ENCODE results near the gene TPRKB. TPM values are rescaled to one million over a fixed set of nuclear protein-coding genes. Genes with fewer than 3 reads are reported as not detected.
A peak's percentile ranks its signal among the peaks of the same experiment; 100 is the strongest.
"Not testable (repeated sequence)": the region's sequence is repeated elsewhere in the genome, so short reads cannot be mapped to it uniquely, and the experiment has no call there.

Gene TPRKB
- total and polyA plus RNA-seq, 4 donors, result 21.3 to 76.5 (median 40.9) TPM

DNA sequence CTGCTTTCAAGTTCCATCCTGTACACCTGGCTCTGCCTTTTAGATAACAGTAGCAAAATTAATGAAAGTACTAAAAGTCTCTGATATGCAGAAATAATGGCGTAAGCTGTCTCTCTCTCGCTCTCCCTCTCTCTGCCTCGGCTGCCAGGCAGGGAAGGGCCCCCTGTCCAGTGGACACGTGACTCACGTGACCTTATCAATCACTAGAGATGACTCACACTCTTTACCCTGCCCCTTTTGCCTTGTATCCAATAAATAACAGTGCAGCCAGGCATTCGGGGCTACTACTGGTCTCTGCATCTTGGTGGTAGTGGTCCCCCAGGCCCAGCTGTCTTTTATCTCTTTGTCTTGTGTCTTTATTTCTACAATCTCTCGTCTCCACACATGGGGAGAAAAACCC lies 17.2 kb upstream of the TPRKB start:
- H3K4me3 ChIP-seq (ENCODE audit: low read length in 2 of 2); intact Hi-C loops (cut with DNase I); H3K9me3 ChIP-seq (ENCODE audit: control insufficient read depth, low read length); ATAC-seq (ENCODE audit: low FRiP score); DNase-seq; H3K36me3 ChIP-seq (ENCODE audit: control insufficient read depth in 1 of 2, insufficient read depth in 2 of 2, low read length in 1 of 2); H3K4me1 ChIP-seq (ENCODE audit: control insufficient read depth in 1 of 2, insufficient read depth in 2 of 2, low read length in 2 of 2); H3K27me3 ChIP-seq (ENCODE audit: control insufficient read depth in 1 of 2, insufficient read depth in 2 of 2, low read length in 1 of 2); H3K27ac ChIP-seq (ENCODE audit: low read depth in 1 of 2, low read length in 2 of 2): not testable (repeated sequence)
- 85 to 95% methylated on average over 7 of the region's 7 CpGs for WGBS, 2 donors

- H3K9me3 ChIP-seq (ENCODE audit: control insufficient read depth, low read length), result no peaks in the 10 kb centered on the region
- WGBS, 2 donors, result 91 to 97% methylated on average over 2 of the region's 2 CpGs
- no peaks in the 10 kb centered on the region for H3K4me1 ChIP-seq (ENCODE audit: control insufficient read depth in 1 of 2, insufficient read depth in 2 of 2, low read length in 2 of 2)
- ATAC-seq (ENCODE audit: low FRiP score) (no peak), DNase-seq (no peak)
- no peak overlapping the region for H3K27ac ChIP-seq (ENCODE audit: low read depth in 1 of 2, low read length in 2 of 2)
- H3K4me3 ChIP-seq (ENCODE audit: low read length in 2 of 2), result no peak overlapping the region
- H3K36me3 ChIP-seq (ENCODE audit: control insufficient read depth in 1 of 2, insufficient read depth in 2 of 2, low read length in 1 of 2), result peaks cover 4 to 6% of the 10 kb centered on the region in 2 donors
- H3K27me3 ChIP-seq (ENCODE audit: control insufficient read depth in 1 of 2, insufficient read depth in 2 of 2, low read length in 1 of 2), result no peaks in the 10 kb centered on the region
- intact Hi-C loops (cut with DNase I), result no loop called here
Observed at GRCh38 chr2:73749314-73749713, 12.2 kb upstream of the TPRKB start.

- WGBS, 2 donors, result 94 to 95% methylated on average over 3 of the region's 3 CpGs
- intact Hi-C loops (cut with DNase I), result no loop called here
- H3K4me3 ChIP-seq (ENCODE audit: low read length in 2 of 2), result no peak overlapping the region
- no peaks in the 10 kb centered on the region for H3K27me3 ChIP-seq (ENCODE audit: control insufficient read depth in 1 of 2, insufficient read depth in 2 of 2, low read length in 1 of 2)
- ATAC-seq (ENCODE audit: low FRiP score), result no peak
- H3K9me3 ChIP-seq (ENCODE audit: control insufficient read depth, low read length), result no peaks in the 10 kb centered on the region
- peaks cover 0 to 4% of the 10 kb centered on the region in 2 donors for H3K36me3 ChIP-seq (ENCODE audit: control insufficient read depth in 1 of 2, insufficient read depth in 2 of 2, low read length in 1 of 2)
- H3K27ac ChIP-seq (ENCODE audit: low read depth in 1 of 2, low read length in 2 of 2), result no peak overlapping the region
- no peaks in the 10 kb centered on the region for H3K4me1 ChIP-seq (ENCODE audit: control insufficient read depth in 1 of 2, insufficient read depth in 2 of 2, low read length in 2 of 2)
- no peak for DNase-seq
Observed at GRCh38 chr2:73746877-73747208, 9.7 kb upstream of the TPRKB start.

DNA sequence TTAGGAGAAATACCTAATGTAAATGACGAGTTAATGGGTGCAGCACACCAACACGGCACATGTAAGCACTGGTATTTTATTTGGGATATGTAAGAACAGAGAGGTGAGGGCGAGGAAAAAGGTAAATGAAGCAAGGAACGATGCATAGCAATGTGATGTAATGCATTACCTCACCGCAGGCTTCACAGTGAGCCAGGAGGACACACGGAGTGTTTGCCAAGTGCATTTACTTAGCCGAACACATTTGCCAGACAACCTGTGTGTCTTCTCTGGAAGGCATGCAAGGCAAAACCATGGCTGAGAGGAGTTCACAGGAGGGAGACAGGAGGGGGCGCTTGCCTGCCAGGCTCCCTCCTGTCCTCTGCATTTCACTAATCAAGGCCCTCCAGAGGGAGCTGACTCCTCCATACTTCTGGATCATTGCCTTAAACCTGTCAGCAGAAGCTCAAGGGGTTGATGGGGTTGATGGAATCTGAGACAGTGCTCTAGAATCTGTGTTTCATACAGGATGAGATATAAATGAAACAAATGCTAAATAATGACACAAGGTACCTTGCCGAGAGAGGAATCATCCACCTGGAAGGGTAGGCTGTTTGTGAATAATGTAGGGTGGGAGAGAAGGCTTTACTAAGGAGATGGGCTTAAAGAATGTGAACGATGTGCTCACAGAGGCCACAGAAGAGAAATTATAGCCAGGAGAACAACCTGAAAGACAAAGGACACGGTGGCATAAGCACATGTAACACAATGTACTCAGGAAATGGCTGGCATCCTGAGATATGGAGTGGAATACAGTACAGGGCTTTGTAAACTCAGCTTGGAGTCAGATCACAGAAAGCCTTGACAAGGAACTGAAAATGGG lies 9.1 kb upstream of the TPRKB start:
- DNase-seq (no peak), ATAC-seq (ENCODE audit: low FRiP score) (no peak)
- 91 to 93% methylated on average over 11 of the region's 11 CpGs for WGBS, 2 donors

DNA sequence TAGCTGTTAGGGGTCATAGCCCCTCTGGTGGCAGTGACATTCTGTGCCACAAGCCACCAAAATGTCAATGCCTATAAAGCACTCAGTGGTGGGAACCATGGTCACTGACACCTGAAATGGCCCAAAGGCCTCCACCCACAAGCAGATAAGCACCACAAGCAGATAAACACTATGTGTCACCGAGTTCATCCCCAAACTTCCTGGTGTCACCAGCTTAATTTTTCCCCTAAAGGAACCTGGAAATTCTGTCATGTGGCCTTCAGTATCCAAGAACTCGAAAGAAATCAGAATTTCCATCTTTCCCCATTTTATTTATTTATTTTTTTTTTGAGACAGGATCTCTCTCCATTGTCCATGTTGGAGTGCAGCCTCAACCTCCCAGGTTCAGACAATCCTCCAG lies 3.6 kb upstream of the TPRKB start:
- H3K27ac ChIP-seq (ENCODE audit: low read depth in 1 of 2, low read length in 2 of 2), result no peak overlapping the region
- no peak overlapping the region for H3K4me3 ChIP-seq (ENCODE audit: low read length in 2 of 2)
- H3K9me3 ChIP-seq (ENCODE audit: control insufficient read depth, low read length), result no peaks in the 10 kb centered on the region
- peaks cover 0 to 3% of the 10 kb centered on the region in 2 donors for H3K4me1 ChIP-seq (ENCODE audit: control insufficient read depth in 1 of 2, insufficient read depth in 2 of 2, low read length in 2 of 2)
- H3K36me3 ChIP-seq (ENCODE audit: control insufficient read depth in 1 of 2, insufficient read depth in 2 of 2, low read length in 1 of 2), result no peaks in the 10 kb centered on the region
- WGBS, 2 donors, result 88 to 89% methylated on average over 2 of the region's 2 CpGs
- DNase-seq, result no peak
- ATAC-seq (ENCODE audit: low FRiP score), result no peak
- intact Hi-C loops (cut with DNase I), result no loop called here
- H3K27me3 ChIP-seq (ENCODE audit: control insufficient read depth in 1 of 2, insufficient read depth in 2 of 2, low read length in 1 of 2), result no peaks in the 10 kb centered on the region

More for the DNA sequence above, 9.1 kb upstream of the TPRKB start:
- Histone ChIP-seq H3K27me3 (ENCODE audit: control insufficient read depth in 1 of 2, insufficient read depth in 2 of 2, low read length in 1 of 2) (no peaks in the 10 kb centered on the region), H3K4me3 (ENCODE audit: low read length in 2 of 2) (no peak overlapping the region), H3K4me1 (ENCODE audit: control insufficient read depth in 1 of 2, insufficient read depth in 2 of 2, low read length in 2 of 2) (no peaks in the 10 kb centered on the region), H3K27ac (ENCODE audit: low read depth in 1 of 2, low read length in 2 of 2) (no peak overlapping the region), H3K9me3 (ENCODE audit: control insufficient read depth, low read length) (no peaks in the 10 kb centered on the region), H3K36me3 (ENCODE audit: control insufficient read depth in 1 of 2, insufficient read depth in 2 of 2, low read length in 1 of 2) (peaks cover 0 to 4% of the 10 kb centered on the region in 2 donors)
- intact Hi-C loops (cut with DNase I), result no loop called here

DNA sequence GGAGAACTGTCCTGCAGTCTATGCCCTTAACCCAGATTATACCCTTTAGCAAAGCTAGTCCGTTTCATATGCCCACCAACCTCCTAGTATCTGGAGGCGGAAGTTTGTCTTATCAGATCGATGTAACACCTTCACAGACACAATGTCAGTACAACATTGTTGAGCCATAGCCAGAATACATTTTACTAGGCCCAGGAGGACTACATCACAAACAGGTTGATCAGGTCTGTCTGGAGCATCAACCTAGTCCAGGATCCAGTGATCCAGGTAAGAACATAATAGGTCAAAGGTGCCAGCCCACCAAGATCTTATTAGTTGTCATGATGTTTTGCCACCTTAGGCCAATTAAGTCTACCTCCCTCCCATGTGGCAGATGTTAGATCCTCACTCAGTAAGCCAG lies 2.0 kb upstream of the TPRKB start:
- intact Hi-C loops (cut with DNase I), result loop anchor here in 1 of 2 donors (5.0 kb wide), 1 partner anchor 507 kb away; the partner anchor contains the start of genes CCT7 and PRADC1
- Histone ChIP-seq H3K36me3 (ENCODE audit: control insufficient read depth in 1 of 2, insufficient read depth in 2 of 2, low read length in 1 of 2) (no peaks in the 10 kb centered on the region), H3K27me3 (ENCODE audit: control insufficient read depth in 1 of 2, insufficient read depth in 2 of 2, low read length in 1 of 2) (no peaks in the 10 kb centered on the region), H3K9me3 (ENCODE audit: control insufficient read depth, low read length) (no peaks in the 10 kb centered on the region), H3K4me1 (ENCODE audit: control insufficient read depth in 1 of 2, insufficient read depth in 2 of 2, low read length in 2 of 2) (peaks cover 0 to 3% of the 10 kb centered on the region in 2 donors), H3K27ac (ENCODE audit: low read depth in 1 of 2, low read length in 2 of 2) (no peak overlapping the region), H3K4me3 (ENCODE audit: low read length in 2 of 2) (no peak overlapping the region)
- DNase-seq, result no peak
- 93 to 95% methylated on average over 3 of the region's 3 CpGs for WGBS, 2 donors
- no peak for ATAC-seq (ENCODE audit: low FRiP score)

DNA sequence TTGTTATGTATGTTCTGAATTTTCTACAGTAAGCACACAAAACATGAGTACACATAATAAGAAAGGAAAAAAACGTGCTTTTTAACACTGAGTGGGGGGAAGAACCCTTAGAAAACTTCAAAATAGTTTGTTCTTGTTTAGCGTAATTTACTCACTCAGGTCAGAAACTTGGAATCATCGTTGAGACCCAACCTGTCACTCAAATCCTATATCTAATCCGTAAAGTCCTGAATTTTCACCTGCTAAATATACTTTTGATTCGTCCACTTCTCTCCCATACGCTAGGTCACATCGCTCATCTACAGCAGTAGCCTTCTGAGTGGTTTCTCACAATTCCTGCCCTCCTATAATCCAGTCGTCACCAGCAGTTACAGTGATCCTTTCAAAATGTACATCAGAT lies 767 bp downstream of the TPRKB start:
- Histone ChIP-seq H3K36me3 (ENCODE audit: control insufficient read depth in 1 of 2, insufficient read depth in 2 of 2, low read length in 1 of 2) (no peaks in the 10 kb centered on the region), H3K9me3 (ENCODE audit: control insufficient read depth, low read length) (no peaks in the 10 kb centered on the region), H3K4me1 (ENCODE audit: control insufficient read depth in 1 of 2, insufficient read depth in 2 of 2, low read length in 2 of 2) (peaks cover 0 to 3% of the 10 kb centered on the region in 2 donors), H3K27me3 (ENCODE audit: control insufficient read depth in 1 of 2, insufficient read depth in 2 of 2, low read length in 1 of 2) (no peaks in the 10 kb centered on the region), H3K27ac (ENCODE audit: low read depth in 1 of 2, low read length in 2 of 2) (no peak overlapping the region), H3K4me3 (ENCODE audit: low read length in 2 of 2) (peak overlapping the region; percentile 53 to 82)
- no peak for ATAC-seq (ENCODE audit: low FRiP score)
- no peak for DNase-seq
- WGBS, 2 donors, result 14 to 15% methylated on average over 8 of the region's 8 CpGs
- intact Hi-C loops (cut with DNase I), result loop anchor here in 1 of 2 donors (5.0 kb wide), 1 partner anchor 504 kb away; the partner anchor contains the start of genes CCT7 and PRADC1

GRCh38 chr2:73730810-73731209 lies 6.3 kb downstream of the TPRKB start:
- no peak for ATAC-seq (ENCODE audit: low FRiP score)
- no peaks in the 10 kb centered on the region for H3K9me3 ChIP-seq (ENCODE audit: control insufficient read depth, low read length)
- H3K4me3 ChIP-seq (ENCODE audit: low read length in 2 of 2), result no peak overlapping the region
- no peaks in the 10 kb centered on the region for H3K4me1 ChIP-seq (ENCODE audit: control insufficient read depth in 1 of 2, insufficient read depth in 2 of 2, low read length in 2 of 2)
- 70 to 71% methylated on average over 4 of the region's 4 CpGs for WGBS, 2 donors
- intact Hi-C loops (cut with DNase I), result no loop called here
- peaks cover 0 to 2% of the 10 kb centered on the region in 2 donors for H3K36me3 ChIP-seq (ENCODE audit: control insufficient read depth in 1 of 2, insufficient read depth in 2 of 2, low read length in 1 of 2)
- H3K27me3 ChIP-seq (ENCODE audit: control insufficient read depth in 1 of 2, insufficient read depth in 2 of 2, low read length in 1 of 2), result no peaks in the 10 kb centered on the region
- no peak overlapping the region for H3K27ac ChIP-seq (ENCODE audit: low read depth in 1 of 2, low read length in 2 of 2)
- DNase-seq, result no peak

DNA sequence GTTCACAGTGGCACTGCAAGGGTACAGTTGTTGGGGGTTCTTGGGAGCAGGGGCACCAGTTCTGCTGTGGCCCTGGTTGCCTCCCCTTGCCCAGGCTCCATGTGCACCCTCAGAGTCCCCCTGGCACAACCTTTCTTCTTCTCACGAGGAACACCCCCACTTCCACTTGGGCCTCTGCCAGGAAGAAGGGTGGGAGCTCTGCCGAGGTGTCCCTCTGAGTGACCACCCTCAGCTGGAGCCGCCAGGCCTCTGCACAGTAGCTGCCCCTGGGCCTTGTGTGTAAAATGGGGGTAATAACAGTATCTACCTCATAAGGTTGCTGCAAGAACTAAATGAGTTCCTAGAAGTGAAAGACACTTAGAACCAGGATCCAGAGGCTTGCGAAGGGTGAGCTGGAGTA lies 8.4 kb downstream of the TPRKB start:
- DNase-seq (no peak), ATAC-seq (ENCODE audit: low FRiP score) (no peak)
- intact Hi-C loops (cut with DNase I), result no loop called here
- H3K36me3 ChIP-seq (ENCODE audit: control insufficient read depth in 1 of 2, insufficient read depth in 2 of 2, low read length in 1 of 2), result peaks cover 0 to 2% of the 10 kb centered on the region in 2 donors
- no peak overlapping the region for H3K4me3 ChIP-seq (ENCODE audit: low read length in 2 of 2)
- WGBS, 2 donors, result 76 to 79% methylated on average over 4 of the region's 4 CpGs
- no peaks in the 10 kb centered on the region for H3K27me3 ChIP-seq (ENCODE audit: control insufficient read depth in 1 of 2, insufficient read depth in 2 of 2, low read length in 1 of 2)
- H3K9me3 ChIP-seq (ENCODE audit: control insufficient read depth, low read length), result no peaks in the 10 kb centered on the region
- no peaks in the 10 kb centered on the region for H3K4me1 ChIP-seq (ENCODE audit: control insufficient read depth in 1 of 2, insufficient read depth in 2 of 2, low read length in 2 of 2)
- no peak overlapping the region for H3K27ac ChIP-seq (ENCODE audit: low read depth in 1 of 2, low read length in 2 of 2)

All from aorta (tissue), 5 donors.